ENCODE results near the gene SAYSD1. TPM values are rescaled to one million over a fixed set of nuclear protein-coding genes. Genes with fewer than 3 reads are reported as not detected.

The SAYSD1 gene
- total RNA-seq, 1 experiment from 2014 or later = 9.4 TPM

DNA sequence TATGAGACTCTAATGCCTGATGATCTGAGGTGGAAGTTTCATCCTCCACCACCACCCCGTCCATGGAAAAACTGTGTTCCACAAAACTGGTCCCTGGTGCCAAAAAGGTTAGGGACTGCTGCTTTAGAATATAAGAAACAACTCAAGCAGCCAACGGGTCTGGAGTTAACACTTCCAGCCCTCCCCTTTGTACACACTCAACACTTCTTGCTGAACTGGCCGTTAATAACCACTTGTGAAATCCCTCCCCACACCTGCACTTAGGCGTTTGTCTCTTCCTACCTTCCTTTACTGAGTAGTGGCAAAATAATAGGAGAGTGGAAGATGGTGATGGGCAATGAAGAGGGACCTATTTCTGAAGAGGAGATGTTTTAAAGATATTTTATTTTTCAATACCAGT, 10.5 kb downstream of the SAYSD1 start:
- Histone ChIP-seq H3K56ac (ENCODE audit: insufficient read length, low read depth, low read length) (no peak overlapping the region), H2BK120ac (ENCODE audit: low read depth, low read length, poor library complexity, severe bottlenecking) (no peak overlapping the region), H2AFZ (ENCODE audit: low read length) (no peak overlapping the region), H2BK20ac (ENCODE audit: low read depth, low read length, poor library complexity, severe bottlenecking) (no peak overlapping the region), H3K4ac (ENCODE audit: low read depth, low read length) (no peak overlapping the region), H3K27me3 (ENCODE audit: insufficient read depth, low read length) (no peaks in the 10 kb centered on the region), H3K4me1 (ENCODE audit: insufficient read depth, low read length) (no peaks in the 10 kb centered on the region), H3T11ph (ENCODE audit: low read length) (no peak overlapping the region), H4K5ac (ENCODE audit: insufficient read length, low read depth, low read length) (no peak overlapping the region), H4K20me1 (ENCODE audit: control insufficient read depth, insufficient read depth, insufficient read length) (no peaks in the 10 kb centered on the region), H3K79me2 (ENCODE audit: insufficient read depth, low read length) (no peaks in the 10 kb centered on the region), H3K14ac (ENCODE audit: insufficient read depth, low read length) (no peak overlapping the region), H3K79me1 (ENCODE audit: insufficient read depth, low read depth, low read length, poor library complexity, severe bottlenecking) (no peaks in the 10 kb centered on the region), H3K9ac (ENCODE audit: extremely low read depth, insufficient read length, low read length) (no peak overlapping the region), H3K23ac (ENCODE audit: insufficient read length, low read depth, low read length) (no peak overlapping the region), H3K23me2 (ENCODE audit: insufficient read length, low read depth, low read length, poor library complexity, severe bottlenecking) (peaks cover 2% of the 10 kb centered on the region), H3K4me2 (ENCODE audit: insufficient read depth, insufficient read length, low read length) (no peak overlapping the region), H2BK5ac (ENCODE audit: insufficient read length, low read length) (no peak overlapping the region), H2BK12ac (ENCODE audit: insufficient read length, low read depth, low read length) (no peak overlapping the region), H4K91ac (ENCODE audit: insufficient read length, low read depth, low read length) (no peak overlapping the region), H2AK5ac (ENCODE audit: insufficient read length, low read length) (no peak overlapping the region), H3K18ac (ENCODE audit: insufficient read length, low read depth, low read length) (no peak overlapping the region), H2BK15ac (ENCODE audit: low read depth, low read length) (no peak overlapping the region), H4K8ac (replicated peaks; ENCODE audit: insufficient read length, low read depth, low read length) (no peak overlapping the region), H3K9me3 (ENCODE audit: control insufficient read depth, low read depth, low read length) (no peaks in the 10 kb centered on the region), H3K27ac (ENCODE audit: insufficient read length, low read depth, low read length) (no peak overlapping the region)
- no peak overlapping the region for H3K4me3 Mint-ChIP-seq
- H3K9me3 Mint-ChIP-seq = no peaks in the 10 kb centered on the region
- peaks cover 9 to 10% of the 10 kb centered on the region in 2 experiments for H3K4me1 Mint-ChIP-seq
- DNase-seq = no peak
- TF ChIP-seq, protein P1, sequence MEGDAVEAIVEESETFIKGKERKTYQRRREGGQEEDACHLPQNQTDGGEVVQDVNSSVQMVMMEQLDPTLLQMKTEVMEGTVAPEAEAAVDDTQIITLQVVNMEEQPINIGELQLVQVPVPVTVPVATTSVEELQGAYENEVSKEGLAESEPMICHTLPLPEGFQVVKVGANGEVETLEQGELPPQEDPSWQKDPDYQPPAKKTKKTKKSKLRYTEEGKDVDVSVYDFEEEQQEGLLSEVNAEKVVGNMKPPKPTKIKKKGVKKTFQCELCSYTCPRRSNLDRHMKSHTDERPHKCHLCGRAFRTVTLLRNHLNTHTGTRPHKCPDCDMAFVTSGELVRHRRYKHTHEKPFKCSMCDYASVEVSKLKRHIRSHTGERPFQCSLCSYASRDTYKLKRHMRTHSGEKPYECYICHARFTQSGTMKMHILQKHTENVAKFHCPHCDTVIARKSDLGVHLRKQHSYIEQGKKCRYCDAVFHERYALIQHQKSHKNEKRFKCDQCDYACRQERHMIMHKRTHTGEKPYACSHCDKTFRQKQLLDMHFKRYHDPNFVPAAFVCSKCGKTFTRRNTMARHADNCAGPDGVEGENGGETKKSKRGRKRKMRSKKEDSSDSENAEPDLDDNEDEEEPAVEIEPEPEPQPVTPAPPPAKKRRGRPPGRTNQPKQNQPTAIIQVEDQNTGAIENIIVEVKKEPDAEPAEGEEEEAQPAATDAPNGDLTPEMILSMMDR (conservative IDR thresholded peaks at IDR 0.05) = no peak
- no peak overlapping the region for H3K27ac Mint-ChIP-seq
- WGBS (ENCODE audit: extremely low coverage, insufficient read length, low lambda C conversion rate) = no CpG with 5 or more reads among the region's 4 CpGs
- H3K27me3 Mint-ChIP-seq (ENCODE audit: low read depth) = peaks cover 1% of the 10 kb centered on the region
- H3K36me3 Mint-ChIP-seq (ENCODE audit: insufficient read depth in 1 of 3, low read depth in 3 of 3) = peaks cover 0 to 11% (median 8%) of the 10 kb centered on the region in 3 experiments; a peak in 4 of 7 replicates

Measured in H9 (cell line).